Endodermal cell (in vitro differentiated cells): ENCODE data around the gene WNK1. TPM values are rescaled to one million over a fixed set of nuclear protein-coding genes. Genes with fewer than 3 reads are reported as not detected.

Experiments used
- DNase-seq: peaks from one replicate; pipeline ENCODE4 v3.0.0-alpha.2; 2017
- H3K27ac ChIP-seq: 2 replicates; pipeline ENCODE4 v1.5.1; 2013; ENCODE audit warnings: mild to moderate bottlenecking, low read depth, low read length, moderate library complexity
- H3K27me3 ChIP-seq: 2 replicates; pipeline ENCODE4 v1.6.1; 2013; ENCODE audit warnings: mild to moderate bottlenecking, low read length, moderate library complexity; ENCODE audit not compliant: insufficient read depth, control insufficient read depth, poor library complexity, severe bottlenecking
- H3K36me3 ChIP-seq: 2 replicates; pipeline ENCODE4 v1.7.0; 2013; ENCODE audit warnings: mild to moderate bottlenecking, low read length, moderate library complexity; ENCODE audit not compliant: control insufficient read depth, insufficient read depth
- H3K4me1 ChIP-seq: one replicate; pipeline ENCODE4 v1.7.0; 2013; ENCODE audit warnings: low read length; ENCODE audit not compliant: control insufficient read depth, insufficient read depth
- H3K4me3 ChIP-seq: 2 replicates; pipeline ENCODE4 v1.5.1; 2013; ENCODE audit warnings: mild to moderate bottlenecking, low read length, moderate library complexity
- H3K9ac ChIP-seq: 2 replicates; pipeline ENCODE4 v1.6.1; 2013; ENCODE audit warnings: mild to moderate bottlenecking, low read length, moderate library complexity; ENCODE audit not compliant: poor library complexity, severe bottlenecking; ENCODE audit errors: extremely low read depth
- H3K9me3 ChIP-seq: 2 replicates; pipeline ENCODE4 v1.6.1; 2013; ENCODE audit warnings: mild to moderate bottlenecking, low read length, moderate library complexity; ENCODE audit not compliant: control insufficient read depth
- H3K27ac Mint-ChIP-seq: 2 replicates; pipeline ENCODE4 v1.8.0; 2020; ENCODE audit warnings: mixed read lengths
- H3K27me3 Mint-ChIP-seq: 2 replicates; pipeline ENCODE4 v1.8.0; 2021; ENCODE audit warnings: mild to moderate bottlenecking, mixed read lengths; ENCODE audit not compliant: insufficient read depth
- H3K36me3 Mint-ChIP-seq: 2 replicates; pipeline ENCODE4 v1.8.0; 2020; ENCODE audit warnings: low read depth, mixed read lengths
- H3K4me1 Mint-ChIP-seq: 2 replicates; pipeline ENCODE4 v1.8.0; 2020; ENCODE audit warnings: mixed read lengths
- H3K4me3 Mint-ChIP-seq: 2 replicates; pipeline ENCODE4 v1.8.0; 2020; ENCODE audit warnings: mild to moderate bottlenecking, moderate library complexity, mixed read lengths
- H3K9me3 Mint-ChIP-seq: 2 replicates; pipeline ENCODE4 v1.8.0; 2020; ENCODE audit warnings: mild to moderate bottlenecking, mixed read lengths
- CTCF ChIP-seq: fragments of 200-600 bp; sonication (generic); conservative IDR thresholded peaks from 2 replicates; pipeline ENCODE4 v1.5.0; 2021; ENCODE audit warnings: antibody characterized with exemption, mild to moderate bottlenecking
- WGBS, 2 experiments: methylation state at CpG; one replicate each; pipeline versions ENCODE4 v1.1.5 to v1.1.7; 2013; ENCODE audit warnings: missing lambda C conversion rate in 2 of 2, mixed read lengths in 1 of 2; ENCODE audit not compliant: insufficient coverage in 1 of 2, insufficient read length in 1 of 2; 5-methylcytosine and 5-hydroxymethylcytosine counted together
- total RNA-seq, 2 donors: library from RNA; stranded (reverse); fragmentation: NEBNext Ultra II Directional in 1 of 2; extraction: Animal tissue kit (Norgen Biotek cat#: 25700) in 1 of 2; gene quantifications; 2 replicates in 1 of 2; 3 replicates in 1 of 2; pipeline ENCODE4 v1.2.1, GENCODE V29; 2021

The WNK1 gene
- total RNA-seq, 2 donors from 2014 or later, result 199 to 412 TPM

GRCh38 chr12:724194-724855 lies 28.1 kb upstream of the WNK1 start:
- Mint-ChIP-seq H3K36me3 (no peaks in the 10 kb centered on the region), H3K4me1 (peaks cover 37% of the 10 kb centered on the region), H3K27ac (peak overlapping the region; percentile 1), H3K27me3 (no peaks in the 10 kb centered on the region), H3K4me3 (no peak overlapping the region), H3K9me3 (peaks cover 7% of the 10 kb centered on the region)
- TF ChIP-seq CTCF, result no peak
- DNase-seq, result peak; percentile 72
- 60 to 66% methylated on average over 3 to 5 of the region's 6 CpGs for WGBS, 2 experiments
- H3K36me3 ChIP-seq, result no peaks in the 10 kb centered on the region
- H3K27ac ChIP-seq, result no peak overlapping the region
- no peak overlapping the region for H3K4me3 ChIP-seq
- H3K9me3 ChIP-seq, result no peaks in the 10 kb centered on the region
- no peak overlapping the region for H3K9ac ChIP-seq
- peaks cover 11% of the 10 kb centered on the region for H3K4me1 ChIP-seq
- H3K27me3 ChIP-seq, result no peaks in the 10 kb centered on the region

GRCh38 chr12:725076-725475 lies 27.3 kb upstream of the WNK1 start:
- no peaks in the 10 kb centered on the region for H3K36me3 Mint-ChIP-seq
- H3K27ac ChIP-seq, result no peak overlapping the region
- H3K9me3 ChIP-seq, result no peaks in the 10 kb centered on the region
- 98 to 100% methylated on average over 2 of the region's 2 CpGs for WGBS, 2 experiments
- peaks cover 34% of the 10 kb centered on the region for H3K4me1 Mint-ChIP-seq
- H3K9me3 Mint-ChIP-seq, result peaks cover 7% of the 10 kb centered on the region
- no peak for TF ChIP-seq CTCF
- no peak overlapping the region for H3K4me3 Mint-ChIP-seq
- H3K27me3 Mint-ChIP-seq, result no peaks in the 10 kb centered on the region
- H3K27me3 ChIP-seq, result no peaks in the 10 kb centered on the region
- no peaks in the 10 kb centered on the region for H3K36me3 ChIP-seq
- no peak for DNase-seq
- H3K27ac Mint-ChIP-seq, result no peak overlapping the region
- H3K4me3 ChIP-seq, result no peak overlapping the region
- H3K4me1 ChIP-seq, result peaks cover 10% of the 10 kb centered on the region
- no peak overlapping the region for H3K9ac ChIP-seq

GRCh38 chr12:726281-727140 lies 25.9 kb upstream of the WNK1 start:
- Mint-ChIP-seq H3K9me3 (peaks cover 5% of the 10 kb centered on the region), H3K4me1 (peaks cover 25% of the 10 kb centered on the region), H3K27ac (no peak overlapping the region), H3K4me3 (no peak overlapping the region), H3K36me3 (no peaks in the 10 kb centered on the region), H3K27me3 (no peaks in the 10 kb centered on the region)
- Histone ChIP-seq H3K27ac (no peak overlapping the region), H3K9me3 (no peaks in the 10 kb centered on the region), H3K27me3 (no peaks in the 10 kb centered on the region), H3K36me3 (no peaks in the 10 kb centered on the region), H3K9ac (no peak overlapping the region), H3K4me1 (peaks cover 8% of the 10 kb centered on the region), H3K4me3 (no peak overlapping the region)
- DNase-seq, result no peak
- TF ChIP-seq CTCF, result no peak
- 92 to 93% methylated on average over 2 to 5 of the region's 5 CpGs for WGBS, 2 experiments
